GM12891 (cell line): Measurements from ENCODE around the gene RASA1.

ENCODE experiments used
- POLR2A ChIP-seq: IDR thresholded peaks from 2 replicates; pipeline ENCODE4 v1.6.1; 2011; ENCODE audit warnings: low read depth, low read length, control low read depth
- POLR2AphosphoS5 ChIP-seq: IDR thresholded peaks from 2 replicates; pipeline ENCODE4 v1.6.1; 2011; ENCODE audit warnings: low read depth, low read length, control low read depth
- TAF1 ChIP-seq: IDR thresholded peaks from 2 replicates; pipeline ENCODE4 v1.6.1; 2011; ENCODE audit warnings: low read depth, low read length, control low read depth

- no peak for TF ChIP-seq POLR2A
- TF ChIP-seq POLR2AphosphoS5: no peak
- TF ChIP-seq TAF1: no peak
These were observed 13.6 kb upstream of the RASA1 start for GRCh38 chr5:87254035-87254434.
